ENCODE data around the gene CHMP4A.

Gene CHMP4A

DNA sequence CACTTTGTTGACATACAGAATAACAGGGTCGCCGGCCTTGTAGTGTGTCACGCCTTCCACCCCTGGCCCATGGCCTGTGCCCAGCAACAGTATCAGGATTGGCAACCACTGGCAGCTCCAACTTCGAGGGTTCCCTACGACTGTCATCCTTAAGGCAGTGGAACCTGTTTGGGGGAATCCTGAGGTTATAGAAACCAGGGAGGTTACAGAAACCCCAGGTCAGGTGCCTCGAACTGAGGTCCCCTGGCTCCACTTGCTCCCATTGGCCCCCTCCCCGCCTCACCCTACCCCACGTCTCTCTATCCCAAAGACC is 18.5 kb downstream of the CHMP4A start:
- no peak for DNase-seq

DNA sequence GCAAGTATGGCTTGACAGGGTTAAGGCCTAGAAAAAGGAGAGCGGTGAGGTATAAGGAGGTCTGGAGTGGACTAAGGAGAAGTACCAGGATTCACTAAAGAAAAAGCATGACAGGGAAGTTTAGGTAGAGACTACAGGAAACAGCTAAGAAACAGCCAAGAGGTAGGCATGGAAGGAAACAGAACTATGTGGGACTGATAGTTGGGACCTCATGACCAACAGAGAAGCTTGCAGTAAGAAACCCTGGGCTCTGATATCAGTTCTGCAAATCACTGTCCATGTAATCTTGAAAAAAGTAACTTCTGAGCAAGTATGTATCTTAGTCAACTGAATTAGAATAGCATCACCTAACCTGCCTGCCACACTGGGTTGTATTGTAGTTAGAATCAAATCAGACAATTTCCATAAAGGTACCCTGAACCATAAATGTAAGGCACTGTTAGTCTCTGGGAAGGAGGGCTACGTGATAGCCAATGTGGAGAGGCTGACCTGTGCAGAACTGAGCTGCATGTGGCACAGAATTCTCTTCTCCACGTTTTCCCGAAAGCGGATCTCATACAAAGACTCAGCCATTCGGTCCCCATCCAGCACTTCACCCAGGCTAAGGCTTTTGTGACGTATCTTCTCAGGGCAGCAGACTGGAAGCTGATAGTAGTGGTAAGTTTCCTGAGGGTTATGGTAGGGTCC is 19.0 kb downstream of the CHMP4A start:
- DNase-seq = no peak

DNA sequence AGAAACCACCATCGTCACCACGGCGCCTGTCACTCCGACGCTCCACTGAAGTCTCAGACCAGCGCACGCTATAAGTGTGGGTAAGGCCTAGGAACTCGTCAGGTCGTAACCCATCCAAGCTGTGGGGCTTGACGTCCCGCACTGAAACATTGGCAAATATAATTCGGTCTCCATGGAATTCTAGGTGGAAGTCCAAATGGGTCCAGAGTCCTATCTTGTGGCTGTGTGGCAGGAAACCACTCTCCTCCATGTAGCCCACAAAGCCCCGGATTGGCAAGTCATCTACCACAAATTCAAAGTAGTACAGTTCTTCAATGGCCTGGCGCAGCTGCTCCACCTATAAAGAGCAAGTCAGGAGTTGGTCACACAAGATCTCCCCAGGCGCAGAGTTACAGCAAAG is 20.4 kb downstream of the CHMP4A start:
- no peak for DNase-seq

DNA sequence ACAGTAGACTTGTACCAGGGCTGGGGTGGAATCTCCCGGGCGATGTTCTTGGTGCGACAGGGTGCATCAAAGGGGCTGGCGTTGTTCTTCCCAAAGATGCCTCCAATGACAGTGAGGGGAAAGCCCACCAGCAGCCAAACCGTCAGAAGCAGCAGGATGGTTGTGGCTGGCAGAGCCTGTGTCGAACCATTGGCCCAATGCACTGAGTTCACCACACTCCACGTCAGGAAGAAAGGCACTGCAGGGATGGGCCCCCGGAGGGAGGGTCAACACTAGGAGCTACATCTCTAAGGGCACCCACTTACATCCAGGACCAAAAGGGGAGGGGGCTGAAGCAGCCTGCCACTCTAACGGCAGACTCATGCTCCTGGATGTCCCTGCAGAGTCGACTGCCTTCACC is 22.9 kb downstream of the CHMP4A start:
- no peak for DNase-seq

DNA sequence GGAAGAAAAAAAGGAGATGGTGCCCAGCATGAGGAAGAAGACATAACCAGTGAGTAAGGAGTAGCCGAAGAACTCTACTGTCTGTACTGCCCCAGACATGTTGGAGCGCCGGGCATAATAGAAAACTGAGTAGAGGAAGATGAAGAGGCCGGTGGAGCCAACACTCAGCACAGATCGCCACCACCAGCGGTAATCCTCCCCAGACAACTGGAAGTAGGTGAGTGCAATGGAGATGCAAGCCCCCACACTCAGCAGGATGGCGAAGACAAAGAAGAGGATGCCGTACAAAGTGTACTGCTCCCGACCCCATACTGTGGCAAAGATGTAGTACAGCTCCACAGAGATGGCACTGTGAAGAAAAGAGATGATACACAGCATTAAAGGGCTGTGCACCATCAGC is 23.8 kb downstream of the CHMP4A start:
- DNase-seq = no peak

DNA sequence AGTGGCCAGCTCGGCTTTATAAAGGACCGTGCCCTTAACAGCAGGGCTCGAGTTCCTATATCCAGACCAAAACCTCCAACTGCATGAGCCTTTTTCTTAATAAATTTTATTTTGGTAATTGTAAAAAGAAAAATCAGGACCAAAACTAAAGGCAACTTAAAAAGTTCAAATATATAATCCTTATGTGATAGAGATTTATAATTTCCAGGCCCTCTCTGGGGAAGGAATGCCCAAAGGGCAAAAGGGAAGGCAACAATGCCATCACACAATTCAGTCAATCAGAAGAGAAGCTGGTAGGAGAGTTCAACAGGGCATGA is 24.3 kb downstream of the CHMP4A start:
- DNase-seq = no peak

DNA sequence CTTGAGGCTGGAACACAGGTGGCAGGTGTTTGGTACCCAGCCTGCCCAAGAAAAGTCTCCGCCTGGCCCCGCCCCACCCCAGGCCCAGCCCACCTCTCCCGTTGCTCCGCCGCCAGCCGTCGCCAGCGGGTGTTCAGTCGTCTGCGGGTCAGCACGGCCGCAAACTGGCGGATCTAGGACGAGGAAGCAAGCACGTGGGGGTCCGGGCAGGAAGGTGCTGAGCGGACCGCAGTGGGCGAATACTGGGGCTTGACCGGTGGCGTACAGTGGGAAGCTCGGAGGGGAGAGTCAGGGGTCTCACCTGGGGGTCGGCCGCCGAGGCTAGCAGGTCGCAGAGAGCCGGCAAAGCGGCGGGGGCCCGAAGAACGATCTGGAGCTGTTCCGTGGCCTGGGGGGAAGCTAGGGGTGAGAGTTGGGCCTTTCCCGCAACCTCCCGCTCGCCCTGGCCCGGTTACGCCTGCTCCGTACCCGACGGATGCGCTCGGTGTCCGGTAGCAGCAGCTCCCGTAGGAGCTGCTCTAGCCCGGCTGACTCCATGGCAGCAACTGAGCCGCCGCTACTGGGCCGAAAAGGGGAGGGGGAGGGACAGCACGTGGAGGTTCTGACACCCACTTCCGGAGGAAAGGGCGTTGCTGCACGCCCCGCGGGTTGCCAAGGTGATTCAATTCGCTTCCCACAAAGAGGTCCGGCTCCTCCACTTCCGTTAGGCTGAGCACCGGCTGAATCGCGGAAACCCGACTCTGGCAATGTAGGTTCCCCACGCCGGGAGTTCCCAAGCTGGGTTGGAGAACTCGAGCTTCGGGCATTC is 24.8 kb downstream of the CHMP4A start, which contains the start of gene IPO4:
Gene IPO4 (minus strand): TSS at position 566 of the 808 bp plus-strand sequence. CDS start 29 bp downstream, at position 537.
- peak; percentile 94 to 95 for DNase-seq

DNA sequence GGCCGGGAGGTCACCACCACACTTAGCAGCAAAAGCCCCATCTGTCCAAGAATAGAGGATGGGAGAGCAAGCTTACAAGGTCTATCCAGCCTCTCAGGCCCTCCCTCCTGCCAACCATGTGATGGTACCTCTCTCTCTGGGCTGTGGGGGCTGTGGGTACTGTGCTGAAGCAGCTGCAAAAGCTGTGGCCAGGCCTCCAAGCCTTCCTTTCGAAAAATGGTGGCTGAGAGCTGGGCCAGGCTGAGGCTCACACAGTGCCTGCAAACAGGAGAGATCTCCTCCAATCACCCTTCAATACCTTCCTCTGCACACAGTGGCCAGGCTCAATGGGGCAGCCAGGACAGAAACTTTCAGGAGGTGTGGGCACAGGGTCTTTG is 25.8 kb downstream of the CHMP4A start:
- DNase-seq = no peak

DNA sequence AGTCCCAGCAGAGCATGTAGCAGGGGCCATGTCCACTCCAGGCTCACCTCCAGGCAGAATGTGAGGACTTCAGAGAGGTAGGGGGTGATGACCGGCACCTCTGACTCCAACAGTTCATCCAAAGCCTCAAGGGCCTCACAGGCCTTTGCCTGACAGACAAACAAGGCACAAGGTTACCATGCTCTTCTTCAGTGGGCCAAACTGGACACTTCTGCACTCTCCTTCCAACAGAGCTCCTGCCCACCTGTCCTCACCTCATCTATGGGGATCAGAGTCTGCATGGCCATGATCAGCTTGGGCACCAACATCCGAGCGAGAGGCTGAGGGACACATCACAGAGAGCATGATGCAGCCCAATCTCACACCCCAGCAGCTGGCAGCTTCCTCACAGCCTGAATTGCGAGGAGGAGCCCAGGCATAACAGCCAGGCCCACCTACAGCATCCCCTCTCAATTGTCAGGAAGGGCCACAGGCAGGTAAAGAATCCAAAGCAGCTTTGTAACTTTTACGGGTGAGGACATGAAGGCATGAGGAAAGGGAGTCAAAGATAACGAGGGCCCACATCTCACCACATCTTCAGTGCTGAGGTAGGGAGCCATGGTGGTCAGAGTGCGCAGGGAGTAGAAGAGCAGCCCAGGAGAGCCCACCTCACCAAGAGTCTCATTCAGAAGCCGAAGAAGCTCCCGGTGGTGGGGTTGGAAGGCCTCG is 26.3 kb downstream of the CHMP4A start:
- DNase-seq = no peak

DNA sequence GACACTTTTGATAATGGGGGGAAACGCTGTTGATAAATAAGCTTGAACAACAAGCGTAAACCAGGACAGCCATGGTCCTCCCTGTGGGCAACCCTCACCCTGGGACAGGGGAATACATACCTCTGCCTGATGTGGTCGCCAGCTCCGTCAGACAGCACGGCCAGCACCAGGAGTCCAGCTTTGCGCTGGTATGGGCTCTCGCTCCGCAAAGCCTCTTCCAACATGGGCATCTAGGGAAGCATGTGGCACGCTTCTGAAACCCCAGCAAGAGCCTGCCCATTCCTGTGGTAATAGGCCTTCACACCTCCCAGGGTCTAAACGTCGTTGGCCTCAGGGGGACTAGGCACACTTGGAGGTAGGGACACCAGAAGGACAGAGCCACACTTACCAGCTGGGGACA is 27.5 kb downstream of the CHMP4A start:
- no peak for DNase-seq

DNA sequence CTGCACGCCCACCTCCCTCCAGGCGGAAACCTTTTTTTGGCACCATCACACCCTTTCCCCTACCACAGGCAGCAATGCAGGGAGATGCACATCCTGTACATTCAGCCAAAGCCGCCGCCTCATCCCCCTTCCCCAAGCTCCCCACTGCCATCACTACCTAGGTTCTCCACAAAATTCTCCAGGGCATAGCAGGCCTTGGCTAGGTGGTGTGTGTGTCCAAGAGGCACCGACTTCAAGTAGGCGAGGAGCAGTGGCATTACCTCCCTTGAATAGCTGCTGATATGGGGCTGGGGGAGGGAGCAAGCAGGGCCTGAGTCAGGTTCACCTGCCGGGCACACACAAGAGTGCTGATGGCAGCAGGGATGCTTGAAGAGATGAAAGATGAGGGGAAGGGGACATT is 28.3 kb downstream of the CHMP4A start:
- no peak for DNase-seq

DNA sequence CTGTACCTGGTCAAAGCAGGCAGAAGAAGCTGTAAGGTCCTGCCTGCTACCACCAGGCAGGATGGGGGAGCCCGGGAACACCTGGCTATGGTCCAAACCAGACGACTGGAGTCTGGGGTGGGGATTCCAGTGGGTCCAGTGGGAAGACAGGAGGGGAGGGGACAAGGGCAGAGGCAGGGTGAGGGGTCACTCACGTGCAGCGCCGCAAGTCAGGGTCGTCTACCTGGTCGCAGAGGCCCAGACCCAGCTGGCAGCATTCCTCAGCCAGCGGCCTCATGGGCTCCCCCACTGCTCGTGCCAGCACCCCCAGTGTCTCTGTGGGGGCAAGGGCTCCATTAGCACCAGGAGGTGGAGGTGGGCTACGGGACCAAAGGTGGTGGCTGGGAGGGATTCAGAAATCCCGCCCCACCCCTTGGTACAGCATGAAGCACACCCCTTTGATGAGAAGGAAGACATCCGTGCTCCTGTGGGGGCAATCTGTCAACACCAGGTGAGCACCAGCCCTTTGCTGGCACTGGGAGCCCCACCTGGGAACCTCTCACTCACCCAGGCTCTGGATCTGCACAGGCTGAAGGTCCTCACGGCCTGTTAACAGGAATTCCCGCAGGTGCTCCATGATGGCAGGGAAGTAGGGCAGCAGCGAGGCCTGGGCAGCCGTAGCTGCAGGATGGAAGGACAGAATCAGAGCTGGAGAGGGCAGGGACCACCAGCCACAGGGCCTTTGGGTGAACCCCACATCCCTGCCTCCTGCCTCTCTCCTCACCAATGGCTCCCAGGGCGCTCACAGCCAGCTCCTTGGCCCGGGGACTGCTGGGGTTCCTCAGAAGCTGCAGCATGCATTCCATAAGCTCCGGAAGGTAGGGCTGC is 29.0 kb downstream of the CHMP4A start:
- no peak for DNase-seq

DNA sequence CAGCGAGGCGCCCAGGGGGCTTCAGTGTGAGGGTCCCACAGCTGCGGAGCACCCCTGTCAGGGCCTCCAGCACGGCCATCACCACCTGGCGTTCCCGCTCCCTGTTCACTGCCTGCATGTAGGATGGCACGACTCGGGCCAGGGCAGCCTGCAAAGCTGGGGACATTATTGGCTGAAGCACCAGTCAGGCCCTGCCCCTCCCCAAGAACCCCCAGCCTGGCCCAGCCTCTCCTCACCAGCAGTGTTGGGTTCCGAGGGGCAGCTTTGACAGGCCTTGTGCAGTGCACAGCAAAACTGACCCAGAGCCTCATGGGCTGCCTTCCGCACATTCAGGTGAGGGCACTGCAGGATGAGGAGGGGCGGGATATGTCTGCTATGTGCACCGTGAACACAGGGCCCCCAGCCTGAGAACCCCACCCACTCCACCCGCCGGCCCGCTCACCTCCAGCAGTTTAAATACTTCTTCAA is 30.2 kb downstream of the CHMP4A start:
- no peak for DNase-seq

DNA sequence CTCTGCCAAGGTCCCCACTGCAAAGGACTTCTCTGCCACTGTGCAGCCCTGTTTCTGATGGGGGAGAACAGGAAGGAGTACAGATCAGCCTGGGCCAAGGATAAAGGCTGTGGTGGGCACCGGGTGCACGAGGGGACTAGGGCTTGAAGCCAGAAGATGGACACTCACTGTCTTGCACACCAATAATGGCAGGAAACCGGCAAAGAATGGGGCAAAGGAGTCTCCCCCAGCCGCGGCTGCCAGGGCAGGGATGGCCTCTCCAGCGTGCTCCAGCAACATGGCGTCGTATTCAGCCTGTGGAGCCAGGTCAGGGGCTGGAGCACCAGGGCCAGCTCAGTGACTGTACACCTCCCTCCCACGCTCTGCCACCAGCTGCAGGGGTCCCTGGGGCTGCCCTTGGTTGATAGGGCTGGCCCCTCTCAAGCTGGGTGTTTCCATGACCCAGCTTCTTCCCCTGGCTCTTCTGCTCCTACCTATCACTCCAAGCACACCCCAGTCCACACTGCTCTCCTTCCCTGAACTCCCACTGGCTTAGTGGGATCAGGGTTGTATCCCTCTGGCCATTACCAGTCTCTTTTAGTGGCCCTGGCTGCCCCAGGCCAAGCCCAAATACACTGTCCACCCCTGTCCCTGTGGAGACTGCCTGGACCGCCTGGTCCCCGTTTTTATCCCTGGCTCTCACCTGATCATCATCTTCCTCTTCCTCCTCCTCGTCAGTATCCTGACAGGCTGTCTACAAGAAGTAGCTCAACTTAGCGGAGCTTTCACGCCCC is 31.0 kb downstream of the CHMP4A start:
- DNase-seq = no peak

DNA sequence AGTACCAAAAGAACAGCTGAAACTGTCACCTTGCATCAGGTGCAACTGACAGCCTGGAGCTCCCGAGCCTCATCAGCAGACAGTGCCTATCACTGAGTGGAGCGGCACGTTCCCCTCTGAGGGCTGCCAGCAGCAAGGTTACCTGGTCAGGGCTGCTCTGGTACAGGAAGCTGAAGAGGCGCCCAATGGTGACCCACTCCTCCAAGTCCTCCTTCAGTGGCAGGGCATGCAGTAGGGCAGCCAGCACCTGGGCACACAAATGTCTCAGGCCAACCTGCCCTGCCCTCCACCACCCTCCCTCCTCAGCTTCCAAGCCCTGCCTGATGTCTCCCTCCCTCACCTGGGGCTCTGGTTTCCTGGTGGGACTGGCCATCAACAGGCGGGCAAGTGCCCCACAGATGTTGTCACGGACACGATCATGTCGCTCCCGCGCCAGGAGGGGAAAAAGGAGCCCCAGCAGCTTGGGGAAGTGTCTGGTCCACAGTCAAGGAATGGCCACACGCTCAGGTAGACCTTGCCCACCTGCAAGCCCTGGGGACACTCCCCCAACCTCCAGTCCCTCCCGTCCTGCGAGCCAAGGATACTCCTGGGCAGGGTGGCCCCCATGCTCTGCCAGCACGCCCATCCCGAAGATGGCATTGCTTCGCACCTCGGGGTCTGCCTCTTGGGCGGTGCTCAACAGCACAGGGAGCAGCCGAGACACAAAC is 31.8 kb downstream of the CHMP4A start:
- DNase-seq = no peak

DNA sequence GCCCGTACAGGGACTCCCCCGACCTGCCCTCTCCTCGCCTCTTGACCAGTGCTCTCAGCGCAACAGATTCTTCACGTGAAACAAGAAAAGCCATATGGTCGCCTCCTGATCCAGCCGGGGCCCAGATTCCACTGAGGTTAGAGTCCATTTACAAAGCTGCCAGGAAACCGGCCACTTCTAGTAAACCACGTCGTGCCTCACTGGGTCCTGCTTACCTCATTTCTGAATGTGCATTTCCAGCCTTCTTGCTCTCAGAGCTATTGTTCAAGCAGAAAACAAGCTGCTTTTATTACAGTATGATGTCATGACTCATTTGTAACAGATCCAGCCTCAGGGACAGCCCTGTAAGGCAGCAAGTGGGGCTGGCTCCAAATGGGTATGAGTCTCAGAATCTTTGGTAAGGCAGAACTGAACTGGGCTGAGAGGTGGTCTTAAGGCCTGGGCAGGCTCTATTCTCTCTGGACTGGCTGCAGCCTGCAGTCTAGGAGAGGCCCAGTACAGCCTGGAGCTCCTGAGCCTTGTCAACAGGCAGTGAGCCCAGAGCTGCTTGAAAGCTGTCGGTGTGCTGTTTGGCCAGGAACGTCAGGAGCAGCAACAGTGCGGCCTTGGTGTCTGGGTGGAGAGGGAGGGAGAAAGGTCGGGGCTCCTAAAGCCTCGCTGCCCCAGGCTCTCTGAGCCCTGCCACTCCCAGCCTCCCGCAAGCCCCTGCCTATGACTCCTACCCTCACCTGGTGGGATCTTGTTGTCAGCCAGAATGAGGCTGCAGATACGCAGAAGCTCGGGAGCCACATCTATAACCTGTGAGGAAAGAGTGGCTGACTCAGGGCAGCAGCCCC is 33.1 kb downstream of the CHMP4A start:
- no peak for DNase-seq

DNA sequence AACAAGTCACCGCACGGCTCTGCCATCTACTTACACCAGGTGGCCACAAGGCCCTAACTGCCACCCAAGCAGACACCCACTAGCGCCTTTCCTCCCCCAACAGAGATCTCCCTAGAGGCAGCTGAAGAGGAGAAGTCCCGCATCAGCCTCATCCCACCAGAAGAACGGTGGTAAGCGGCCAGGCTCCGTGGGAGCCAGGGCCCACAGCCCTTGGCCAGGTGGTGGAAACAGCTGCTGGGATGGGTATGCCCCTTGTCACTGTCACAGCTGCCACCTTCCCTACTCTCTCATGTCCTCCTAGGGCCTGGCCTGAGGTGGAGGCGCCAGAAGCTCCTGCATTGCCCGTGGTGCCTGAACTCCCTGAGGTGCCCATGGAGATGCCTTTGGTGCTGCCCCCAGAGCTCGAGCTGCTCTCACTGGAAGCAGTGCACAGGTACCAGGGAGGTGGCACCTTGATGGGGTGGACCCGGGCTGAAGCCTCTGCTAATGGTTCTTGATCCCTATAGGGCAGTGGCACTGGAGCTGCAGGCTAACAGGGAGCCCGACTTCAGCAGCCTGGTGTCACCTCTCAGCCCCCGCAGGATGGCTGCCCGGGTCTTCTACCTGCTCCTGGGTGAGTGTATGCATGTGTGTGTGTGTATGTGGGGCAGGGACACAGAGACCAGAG is 33.9 kb downstream of the CHMP4A start:
- no peak for DNase-seq

DNA sequence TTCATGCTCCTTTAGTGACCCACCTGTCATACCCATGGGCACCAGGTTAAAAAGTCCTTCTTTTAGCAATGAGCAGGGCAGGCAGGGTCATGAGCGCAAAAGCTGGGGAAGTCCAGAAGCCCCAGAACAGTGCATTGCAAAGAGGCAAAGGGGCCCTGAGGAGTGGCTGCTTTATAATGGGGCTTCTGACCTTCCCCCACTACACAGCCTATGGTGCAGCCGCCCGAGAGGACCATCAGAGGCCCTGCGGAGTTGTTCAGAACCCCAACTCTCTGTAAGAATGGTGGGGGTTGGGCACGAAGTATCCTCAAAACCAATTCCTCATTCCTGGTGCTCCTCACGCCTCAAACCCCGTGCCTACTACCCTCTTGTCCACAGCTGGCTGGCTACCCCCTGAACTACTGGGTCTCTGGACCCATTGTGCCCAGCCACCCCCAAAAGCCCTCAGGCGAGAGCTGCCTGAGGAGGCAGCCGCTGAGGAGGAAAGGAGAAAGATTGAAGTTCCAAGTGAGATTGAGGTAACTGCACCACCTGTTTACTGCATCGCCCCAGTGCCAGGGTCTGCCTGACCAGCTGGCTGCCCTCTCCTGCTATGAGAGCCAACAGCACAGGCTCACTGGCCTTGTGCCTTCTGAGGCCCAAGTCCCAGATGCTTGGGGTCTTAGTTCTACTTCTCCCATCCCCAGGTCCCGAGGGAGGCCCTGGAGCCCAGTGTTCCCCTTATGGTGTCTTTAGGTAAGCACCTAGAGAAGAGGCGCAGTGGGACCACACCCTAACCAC is 34.7 kb downstream of the CHMP4A start:
- no peak for DNase-seq

DNA sequence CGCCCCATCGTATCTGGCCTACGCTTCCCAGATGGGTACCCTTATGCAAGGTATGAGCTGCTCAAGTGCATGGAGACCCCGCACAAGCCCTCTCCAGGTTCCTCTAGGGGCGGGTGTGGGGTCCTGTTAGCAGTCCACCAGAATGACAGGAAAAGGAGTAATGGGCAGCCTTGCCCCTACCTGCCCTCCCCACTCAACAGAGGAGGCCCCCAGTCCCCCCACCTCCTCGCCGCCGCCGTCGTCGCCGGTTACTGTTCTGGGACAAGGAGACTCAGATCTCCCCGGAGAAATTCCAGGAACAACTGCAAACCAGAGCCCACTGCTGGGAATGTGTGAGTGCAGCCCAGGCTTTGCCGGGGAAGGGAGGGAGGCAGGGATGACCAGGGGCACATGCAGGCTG is 35.4 kb downstream of the CHMP4A start:
- no peak for DNase-seq

Measured in activated CD4-positive, alpha-beta T cell treated with anti-CD3 and anti-CD28 coated beads, Interleukin-2, amount 50 U/mL, for 48 hours (primary cell).